GM21390 (cell line): ENCODE results near the gene OSBPL9.
"Not testable (repeated sequence)": the region's sequence is repeated elsewhere in the genome, so short reads cannot be mapped to it uniquely, and the experiment has no call there.

ENCODE experiments used
- ATAC-seq: cut with Tn5 transposase; IDR thresholded peaks from one replicate; pipeline ENCODE4 v1.9.1; 2021; ENCODE audit not compliant: unreplicated experiment

OSBPL9 gene

GRCh38 chr1:51780927-51781326, 164.0 kb downstream of the OSBPL9 start:
- no peak for ATAC-seq

GRCh38 chr1:51784997-51785421, 168.1 kb downstream of the OSBPL9 start:
- no peak for ATAC-seq

DNA sequence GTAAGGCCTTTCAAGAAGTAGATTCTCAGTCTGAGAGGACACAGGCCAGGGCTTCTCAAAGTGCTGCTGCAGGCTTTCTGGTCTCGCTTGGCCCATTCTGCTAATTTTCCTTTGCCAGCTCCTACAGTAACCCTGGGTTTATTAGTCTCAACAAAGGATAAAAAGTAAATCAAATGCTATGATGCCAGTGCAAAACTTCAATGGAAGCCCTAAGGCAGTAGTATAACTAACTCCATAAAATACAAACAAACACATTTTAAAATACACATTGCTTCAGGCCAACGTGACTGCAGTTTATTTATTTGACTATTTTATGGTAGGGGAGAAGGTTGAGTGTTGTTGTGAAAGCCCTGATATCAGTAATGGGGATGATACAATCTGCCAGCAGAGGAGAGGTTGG, 172.0 kb downstream of the OSBPL9 start:
- no peak for ATAC-seq

DNA sequence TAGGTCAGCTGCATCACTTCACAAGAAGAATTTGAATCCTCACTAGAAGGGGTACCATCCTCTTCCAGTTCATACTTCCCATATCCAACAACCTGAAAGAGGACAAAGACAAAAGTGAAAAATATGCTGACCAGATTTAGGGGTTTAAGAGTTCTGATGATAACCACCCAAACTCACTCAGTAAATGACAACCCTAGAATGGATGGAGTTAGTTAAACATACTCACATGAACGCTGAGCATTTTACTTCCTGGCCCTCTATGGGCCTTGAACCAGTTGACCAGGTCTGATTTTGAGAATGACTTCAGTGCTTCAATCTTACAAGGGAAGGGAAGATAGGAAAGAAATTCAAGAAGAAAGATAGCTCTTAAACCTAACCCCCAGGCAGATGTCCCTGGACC, 172.4 kb downstream of the OSBPL9 start:
- no peak for ATAC-seq

GRCh38 chr1:51790385-51790784, 173.5 kb downstream of the OSBPL9 start:
- ATAC-seq = no peak

- no peak for ATAC-seq
Measured at GRCh38 chr1:51791888-51792287, 175.0 kb downstream of the OSBPL9 start.

DNA sequence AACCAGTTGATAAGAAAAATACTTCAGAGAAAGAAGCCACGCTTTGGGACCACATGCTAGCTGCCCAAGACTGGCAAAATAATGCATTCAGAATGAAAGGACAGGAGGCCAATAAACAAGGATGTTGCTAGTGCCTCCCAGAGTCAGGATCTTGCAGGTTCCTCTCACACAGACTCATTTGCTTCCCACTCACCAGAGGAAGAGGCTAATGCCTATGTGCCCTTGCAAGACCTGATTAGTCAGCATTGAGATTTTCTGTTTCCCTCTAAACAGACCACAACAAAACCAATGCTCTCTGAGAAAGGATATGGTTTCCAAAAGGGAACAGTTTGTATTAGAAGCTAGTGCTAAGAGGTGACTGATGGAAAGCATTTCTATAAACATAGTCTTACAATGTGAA, 176.0 kb downstream of the OSBPL9 start:
- no peak for ATAC-seq

GRCh38 chr1:51794260-51794659, 177.4 kb downstream of the OSBPL9 start:
- ATAC-seq = no peak

- no peak for ATAC-seq
Measured at GRCh38 chr1:51794868-51795267, 178.0 kb downstream of the OSBPL9 start.

- no peak for ATAC-seq
Measured at GRCh38 chr1:51799372-51799771, 182.5 kb downstream of the OSBPL9 start.

- ATAC-seq = no peak
Measured at GRCh38 chr1:51814513-51814912, 197.6 kb downstream of the OSBPL9 start.

DNA sequence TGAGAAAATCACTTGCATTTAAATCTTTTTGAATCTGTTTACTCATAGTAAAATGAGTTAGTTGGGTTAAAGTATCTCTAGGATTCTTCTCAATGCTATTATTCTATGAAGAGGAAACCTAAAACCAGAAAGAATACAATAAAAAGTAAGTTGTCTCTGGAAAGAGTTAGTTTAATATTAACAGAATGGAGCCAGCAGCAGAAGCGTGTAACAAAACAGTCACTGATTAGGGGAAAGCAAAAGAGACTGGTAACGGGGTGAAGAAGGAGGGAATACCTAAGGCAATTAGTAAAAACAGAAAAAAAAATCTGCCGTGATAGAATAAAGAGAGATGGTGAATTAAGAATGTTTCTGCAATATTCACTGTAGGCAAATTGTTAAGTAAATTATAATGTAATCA, 201.6 kb downstream of the OSBPL9 start:
- ATAC-seq = no peak

- ATAC-seq = not testable (repeated sequence)
Measured at GRCh38 chr1:51819021-51819420, 202.1 kb downstream of the OSBPL9 start.

- ATAC-seq = no peak
Measured at GRCh38 chr1:51819810-51820209, 202.9 kb downstream of the OSBPL9 start.

- ATAC-seq = no peak
Measured at GRCh38 chr1:51829058-51829457, 212.2 kb downstream of the OSBPL9 start.

DNA sequence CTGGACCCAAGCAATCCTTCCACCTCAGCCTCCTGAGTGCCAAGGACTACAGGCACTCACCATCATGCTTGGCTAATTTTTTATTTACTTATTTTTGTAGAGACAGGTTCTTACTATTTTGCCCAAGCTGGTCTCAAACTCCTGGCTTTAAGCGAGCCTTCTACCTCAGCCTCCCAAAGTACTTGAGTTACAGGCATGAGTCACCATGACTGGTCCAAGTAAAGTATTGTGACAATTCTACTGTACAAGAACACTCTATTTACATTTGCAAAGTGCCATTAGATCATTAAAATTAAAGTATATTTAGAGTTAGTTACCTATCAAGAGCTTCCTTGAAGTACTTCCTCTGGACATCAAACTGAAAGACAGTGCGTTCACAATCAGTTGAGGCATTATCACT, 216.8 kb downstream of the OSBPL9 start:
- ATAC-seq = no peak

GRCh38 chr1:51837243-51837642, 220.4 kb downstream of the OSBPL9 start:
- no peak for ATAC-seq
